Natural killer cell (primary cell): ENCODE results near the gene PPARG. TPM values are rescaled to one million over a fixed set of nuclear protein-coding genes. Genes with fewer than 3 reads are reported as not detected.

Experiments
- ATAC-seq, 3 donors: fragments of 150-1000 bp in 2 of 3; fragments of 200-7000 bp in 1 of 3; cut with Tn5 transposase; 1 replicate in 1 of 3; 2 replicates in 2 of 3; pipeline ENCODE4 v1.10.0; 2021; ENCODE audit warnings: mild to moderate bottlenecking in 2 of 3, moderate library complexity in 2 of 3
- DNase-seq, 2 donors: peaks; one replicate each; pipeline versions ENCODE4 v3.0.0 to v3.0.0-alpha.2; 2013 to 2021; ENCODE audit warnings: mixed read lengths in 1 of 2
- H3K27ac ChIP-seq: one replicate; pipeline ENCODE4 v1.5.1; 2013; ENCODE audit warnings: mild to moderate bottlenecking, low read length
- H3K27me3 ChIP-seq: one replicate; pipeline ENCODE4 v1.6.1; 2013; ENCODE audit warnings: low read length; ENCODE audit not compliant: control insufficient read depth, insufficient read depth
- H3K36me3 ChIP-seq: one replicate; pipeline ENCODE4 v1.6.1; 2013; ENCODE audit warnings: low read length; ENCODE audit not compliant: control insufficient read depth, insufficient read depth
- H3K4me1 ChIP-seq: one replicate; pipeline ENCODE4 v1.6.1; 2013; ENCODE audit warnings: low read length; ENCODE audit not compliant: control insufficient read depth, insufficient read depth
- H3K4me3 ChIP-seq: one replicate; pipeline ENCODE4 v1.5.1; 2013; ENCODE audit warnings: low read length
- H3K9me3 ChIP-seq: one replicate; pipeline ENCODE4 v1.6.1; 2013; ENCODE audit warnings: low read length; ENCODE audit not compliant: control insufficient read depth, insufficient read depth
- H3K27ac Mint-ChIP-seq, 2 donors: one replicate each; pipeline ENCODE4 v1.8.0; 2022; ENCODE audit warnings: mild to moderate bottlenecking in 2 of 2, mixed read lengths in 2 of 2, moderate library complexity in 1 of 2
- H3K27me3 Mint-ChIP-seq, 2 donors: one replicate each; pipeline ENCODE4 v1.8.0; 2022; ENCODE audit warnings: low read depth in 2 of 2, mixed read lengths in 2 of 2
- H3K36me3 Mint-ChIP-seq: one replicate; pipeline ENCODE4 v1.8.0; 2022; ENCODE audit warnings: mixed read lengths
- H3K4me1 Mint-ChIP-seq, 2 donors: one replicate each; pipeline ENCODE4 v1.8.0; 2022; ENCODE audit warnings: mixed read lengths in 2 of 2
- H3K4me3 Mint-ChIP-seq: one replicate; pipeline ENCODE4 v1.8.0; 2022; ENCODE audit warnings: mild to moderate bottlenecking, moderate library complexity, mixed read lengths
- H3K9me3 Mint-ChIP-seq, 2 donors: one replicate each; pipeline ENCODE4 v1.8.0; 2022; ENCODE audit warnings: mixed read lengths in 2 of 2
- WGBS: methylation state at CpG from one replicate; pipeline ENCODE4 v1.1.7; 2013; ENCODE audit warnings: missing lambda C conversion rate; ENCODE audit not compliant: insufficient coverage; 5-methylcytosine and 5-hydroxymethylcytosine counted together
- intact Hi-C: fragments of 100-400 bp; cut with micrococcal nuclease; formaldehyde crosslinking; loops from one replicate; pipeline ENCODE4 v1.14.2; 2022
- total RNA-seq, 4 donors: library from RNA; stranded (reverse); fragments of 120-200 nt in 1 of 4; gene quantifications; one replicate each; pipeline versions ENCODE4 v1.2.3 to v1.2.4, GENCODE V29; 2013 to 2022
- TF ChIP-seq, protein P1 (sequence below): fragments of 200-600 bp; IDR thresholded peaks from one replicate; pipeline ENCODE4 v1.8.0; 2022; ENCODE audit warnings: antibody characterized with exemption

Gene PPARG
- total RNA-seq, 3 donors from 2014 or later (not counting 1 experiment from before 2014, with no cell fraction given) = 0.21 TPM; not detected in 2

DNA sequence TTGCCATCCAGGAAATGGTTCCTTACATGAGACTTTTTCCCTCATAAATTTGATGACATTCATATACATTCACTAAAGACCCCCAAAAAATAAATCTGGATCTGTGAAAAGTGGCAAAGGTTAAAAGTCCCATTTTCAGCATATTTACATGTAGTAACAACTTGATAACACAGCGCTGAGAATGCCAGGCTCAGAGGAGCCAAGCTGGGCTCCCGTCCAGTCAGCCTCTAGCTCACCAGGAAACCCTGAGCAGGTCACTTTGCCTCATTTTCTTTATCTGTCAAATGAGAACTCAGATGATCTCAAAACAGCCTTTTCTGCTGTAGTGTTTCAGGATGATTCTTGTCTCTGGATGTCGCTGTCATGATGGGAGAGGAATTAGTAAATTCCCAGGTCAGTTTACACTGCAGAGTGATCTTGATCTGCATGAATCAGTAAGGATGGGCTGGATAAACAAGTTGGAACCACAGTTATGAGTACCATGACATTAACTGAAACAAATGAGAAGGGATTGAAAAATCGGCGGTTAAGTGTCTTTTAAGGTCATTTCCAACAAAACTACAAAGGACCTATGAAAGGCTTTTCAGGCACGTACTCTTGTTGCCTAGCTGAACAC, 82.8 kb downstream of the PPARG start:
- intact Hi-C loops = no loop called here
- 90% methylated on average over 6 of the region's 6 CpGs for WGBS
- TF ChIP-seq, protein P1, sequence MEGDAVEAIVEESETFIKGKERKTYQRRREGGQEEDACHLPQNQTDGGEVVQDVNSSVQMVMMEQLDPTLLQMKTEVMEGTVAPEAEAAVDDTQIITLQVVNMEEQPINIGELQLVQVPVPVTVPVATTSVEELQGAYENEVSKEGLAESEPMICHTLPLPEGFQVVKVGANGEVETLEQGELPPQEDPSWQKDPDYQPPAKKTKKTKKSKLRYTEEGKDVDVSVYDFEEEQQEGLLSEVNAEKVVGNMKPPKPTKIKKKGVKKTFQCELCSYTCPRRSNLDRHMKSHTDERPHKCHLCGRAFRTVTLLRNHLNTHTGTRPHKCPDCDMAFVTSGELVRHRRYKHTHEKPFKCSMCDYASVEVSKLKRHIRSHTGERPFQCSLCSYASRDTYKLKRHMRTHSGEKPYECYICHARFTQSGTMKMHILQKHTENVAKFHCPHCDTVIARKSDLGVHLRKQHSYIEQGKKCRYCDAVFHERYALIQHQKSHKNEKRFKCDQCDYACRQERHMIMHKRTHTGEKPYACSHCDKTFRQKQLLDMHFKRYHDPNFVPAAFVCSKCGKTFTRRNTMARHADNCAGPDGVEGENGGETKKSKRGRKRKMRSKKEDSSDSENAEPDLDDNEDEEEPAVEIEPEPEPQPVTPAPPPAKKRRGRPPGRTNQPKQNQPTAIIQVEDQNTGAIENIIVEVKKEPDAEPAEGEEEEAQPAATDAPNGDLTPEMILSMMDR = no peak
- H3K9me3 ChIP-seq = no peaks in the 10 kb centered on the region
- H3K4me1 Mint-ChIP-seq = peaks cover 0 to 3% of the 10 kb centered on the region in 2 donors
- H3K36me3 Mint-ChIP-seq = no peaks in the 10 kb centered on the region
- H3K4me3 Mint-ChIP-seq = no peak overlapping the region
- H3K4me3 ChIP-seq = no peak overlapping the region
- no peak for ATAC-seq
- H3K27me3 Mint-ChIP-seq = peaks cover 21 to 42% of the 10 kb centered on the region in 2 donors
- H3K4me1 ChIP-seq = no peaks in the 10 kb centered on the region
- H3K27ac Mint-ChIP-seq = no peak overlapping the region
- H3K9me3 Mint-ChIP-seq = no peaks in the 10 kb centered on the region
- H3K27ac ChIP-seq = no peak overlapping the region
- no peaks in the 10 kb centered on the region for H3K36me3 ChIP-seq
- no peak for DNase-seq
- peaks cover 2% of the 10 kb centered on the region for H3K27me3 ChIP-seq

DNA sequence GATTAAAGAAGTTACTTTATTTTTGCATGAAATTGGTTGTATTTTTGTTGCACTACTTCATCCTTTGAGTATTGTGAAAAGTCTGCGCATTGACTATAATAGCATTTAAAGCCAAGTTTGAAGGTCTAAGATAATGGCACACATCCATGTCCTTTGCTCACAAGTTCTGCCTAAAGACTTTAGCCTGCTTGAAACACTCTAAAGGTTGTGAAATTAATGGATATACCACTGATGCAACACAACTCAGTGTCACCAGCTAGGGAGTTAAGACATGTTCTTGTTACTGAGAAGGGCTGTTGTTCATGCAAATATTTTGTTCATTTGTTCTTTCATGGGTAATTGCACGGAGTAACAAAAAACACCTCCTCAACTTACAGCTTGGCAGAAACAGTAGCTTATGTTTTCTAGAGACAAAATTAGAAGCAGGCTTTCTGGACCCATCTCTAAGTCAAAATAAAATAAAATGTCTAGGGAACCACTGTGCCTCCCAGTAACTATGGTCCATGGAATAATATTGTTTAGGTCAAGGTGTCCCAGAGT, 83.9 kb downstream of the PPARG start:
- ATAC-seq (no peak), DNase-seq (no peak)
- intact Hi-C loops = no loop called here
- no peak overlapping the region for H3K4me3 ChIP-seq
- H3K27ac ChIP-seq = no peak overlapping the region
- no peaks in the 10 kb centered on the region for H3K4me1 ChIP-seq
- peaks cover 2% of the 10 kb centered on the region for H3K27me3 ChIP-seq
- H3K4me3 Mint-ChIP-seq = no peak overlapping the region
- 89% methylated on average over 1 of the region's 2 CpGs for WGBS
- peaks cover 0 to 3% of the 10 kb centered on the region in 2 donors for H3K4me1 Mint-ChIP-seq
- no peaks in the 10 kb centered on the region for H3K9me3 ChIP-seq
- no peak overlapping the region for H3K27ac Mint-ChIP-seq
- H3K9me3 Mint-ChIP-seq = no peaks in the 10 kb centered on the region
- TF ChIP-seq, protein P1 = no peak
- peaks cover 27 to 42% of the 10 kb centered on the region in 2 donors for H3K27me3 Mint-ChIP-seq
- no peaks in the 10 kb centered on the region for H3K36me3 ChIP-seq
- no peaks in the 10 kb centered on the region for H3K36me3 Mint-ChIP-seq

DNA sequence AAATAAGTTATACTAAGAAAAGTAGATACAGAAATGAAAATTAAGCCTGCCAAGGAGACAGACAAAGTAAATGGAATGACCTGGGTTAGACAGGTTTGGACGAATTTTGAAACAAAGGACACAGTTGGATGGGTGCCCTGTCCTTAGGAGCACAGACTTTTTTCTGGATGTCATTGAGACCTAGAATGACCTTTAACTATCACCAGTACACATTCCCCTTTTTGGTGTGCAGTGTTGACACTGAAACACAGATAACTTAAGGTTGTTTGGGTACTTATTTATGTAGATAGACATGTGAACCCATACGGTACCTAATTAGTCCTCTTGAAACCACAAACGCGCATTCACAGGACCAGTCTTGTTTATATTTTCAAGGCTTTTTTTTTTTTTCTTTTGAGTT, 86.7 kb downstream of the PPARG start:
- 76% methylated on average over 4 of the region's 4 CpGs for WGBS
- Mint-ChIP-seq H3K9me3 (no peaks in the 10 kb centered on the region), H3K4me3 (no peak overlapping the region), H3K27ac (no peak overlapping the region), H3K27me3 (peaks cover 24 to 32% of the 10 kb centered on the region in 2 donors), H3K4me1 (peaks cover 0 to 3% of the 10 kb centered on the region in 2 donors), H3K36me3 (no peaks in the 10 kb centered on the region)
- DNase-seq (no peak), ATAC-seq (no peak)
- Histone ChIP-seq H3K9me3 (no peaks in the 10 kb centered on the region), H3K27me3 (peaks cover 2% of the 10 kb centered on the region), H3K36me3 (no peaks in the 10 kb centered on the region), H3K27ac (no peak overlapping the region), H3K4me3 (no peak overlapping the region), H3K4me1 (no peaks in the 10 kb centered on the region)
- TF ChIP-seq, protein P1 = no peak
- intact Hi-C loops = no loop called here
